Erythroblast (primary cell): ENCODE data around the gene DPEP2NB.

ENCODE experiments used
- GATA1 ChIP-seq: IDR thresholded peaks from 2 replicates; pipeline ENCODE4 v1.6.1; 2011; ENCODE audit warnings: low read depth, mild to moderate bottlenecking, control low read depth, low read length, moderate library complexity
- POLR2A ChIP-seq: IDR thresholded peaks from 2 replicates; pipeline ENCODE4 v1.6.1; 2011; ENCODE audit warnings: mild to moderate bottlenecking, low read length

- no peak for TF ChIP-seq POLR2A
- TF ChIP-seq GATA1: no peak
Measured at GRCh38 chr16:68041783-68042182, 26.1 kb upstream of the DPEP2NB start.
